ENCODE results near the gene PRRC2A. TPM values are rescaled to one million over a fixed set of nuclear protein-coding genes. Genes with fewer than 3 reads are reported as not detected.

The PRRC2A gene
- polyA plus RNA-seq, 1 donor from 2014 or later, result 39.9 TPM

GRCh38 chr6:31662124-31662723, 41.7 kb downstream of the PRRC2A start:
- H3K9me3 ChIP-seq (ENCODE audit: low read length), result no peaks in the 10 kb centered on the region
- no peaks in the 10 kb centered on the region for H3K9me2 ChIP-seq (ENCODE audit: insufficient read depth, low read length)
- TF ChIP-seq EZH2 (IDR thresholded peaks at IDR 0.05; ENCODE audit: borderline replicate concordance, insufficient read depth, low read length, poor library complexity, severe bottlenecking), result no peak
- no peak for TF ChIP-seq EP300 (conservative IDR thresholded peaks at IDR 0.05; ENCODE audit: poor library complexity, severe bottlenecking)
- no peak for TF ChIP-seq MXI1 (conservative IDR thresholded peaks at IDR 0.05; ENCODE audit: poor library complexity, severe bottlenecking)
- no peak for TF ChIP-seq TAF1 (IDR thresholded peaks at IDR 0.05; ENCODE audit: low read depth)
- TF ChIP-seq CTCF (IDR thresholded peaks at IDR 0.05; ENCODE audit: poor library complexity, severe bottlenecking), result no peak
- TF ChIP-seq, protein P1, sequence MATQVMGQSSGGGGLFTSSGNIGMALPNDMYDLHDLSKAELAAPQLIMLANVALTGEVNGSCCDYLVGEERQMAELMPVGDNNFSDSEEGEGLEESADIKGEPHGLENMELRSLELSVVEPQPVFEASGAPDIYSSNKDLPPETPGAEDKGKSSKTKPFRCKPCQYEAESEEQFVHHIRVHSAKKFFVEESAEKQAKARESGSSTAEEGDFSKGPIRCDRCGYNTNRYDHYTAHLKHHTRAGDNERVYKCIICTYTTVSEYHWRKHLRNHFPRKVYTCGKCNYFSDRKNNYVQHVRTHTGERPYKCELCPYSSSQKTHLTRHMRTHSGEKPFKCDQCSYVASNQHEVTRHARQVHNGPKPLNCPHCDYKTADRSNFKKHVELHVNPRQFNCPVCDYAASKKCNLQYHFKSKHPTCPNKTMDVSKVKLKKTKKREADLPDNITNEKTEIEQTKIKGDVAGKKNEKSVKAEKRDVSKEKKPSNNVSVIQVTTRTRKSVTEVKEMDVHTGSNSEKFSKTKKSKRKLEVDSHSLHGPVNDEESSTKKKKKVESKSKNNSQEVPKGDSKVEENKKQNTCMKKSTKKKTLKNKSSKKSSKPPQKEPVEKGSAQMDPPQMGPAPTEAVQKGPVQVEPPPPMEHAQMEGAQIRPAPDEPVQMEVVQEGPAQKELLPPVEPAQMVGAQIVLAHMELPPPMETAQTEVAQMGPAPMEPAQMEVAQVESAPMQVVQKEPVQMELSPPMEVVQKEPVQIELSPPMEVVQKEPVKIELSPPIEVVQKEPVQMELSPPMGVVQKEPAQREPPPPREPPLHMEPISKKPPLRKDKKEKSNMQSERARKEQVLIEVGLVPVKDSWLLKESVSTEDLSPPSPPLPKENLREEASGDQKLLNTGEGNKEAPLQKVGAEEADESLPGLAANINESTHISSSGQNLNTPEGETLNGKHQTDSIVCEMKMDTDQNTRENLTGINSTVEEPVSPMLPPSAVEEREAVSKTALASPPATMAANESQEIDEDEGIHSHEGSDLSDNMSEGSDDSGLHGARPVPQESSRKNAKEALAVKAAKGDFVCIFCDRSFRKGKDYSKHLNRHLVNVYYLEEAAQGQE (IDR thresholded peaks at IDR 0.05; ENCODE audit: borderline replicate concordance), result no peak
- no peak for TF ChIP-seq SMC3 (conservative IDR thresholded peaks at IDR 0.05; ENCODE audit: poor library complexity)
- TF ChIP-seq POLR2AphosphoS5 (IDR thresholded peaks at IDR 0.05), result no peak
- TF ChIP-seq RAD21 (conservative IDR thresholded peaks at IDR 0.05), result no peak
- H3K79me2 ChIP-seq (replicated peaks; ENCODE audit: insufficient read depth, low read length), result peaks cover 50% of the 10 kb centered on the region
- H3K4me3 ChIP-seq (ENCODE audit: low read length), result no peak overlapping the region
- no peak overlapping the region for H3K9ac ChIP-seq (ENCODE audit: low read length)
- no peak overlapping the region for H2AFZ ChIP-seq (ENCODE audit: low read depth, low read length)
- H3K27me3 ChIP-seq (ENCODE audit: insufficient read depth, low read depth, low read length), result no peaks in the 10 kb centered on the region
- H3K36me3 ChIP-seq (ENCODE audit: insufficient read depth, low read length), result no peaks in the 10 kb centered on the region
- no peak overlapping the region for H3K27ac ChIP-seq (ENCODE audit: low read length)
- H3F3A ChIP-seq (ENCODE audit: insufficient read depth, low read length, poor library complexity, severe bottlenecking), result no peaks in the 10 kb centered on the region
- no peak overlapping the region for H3K4me2 ChIP-seq (ENCODE audit: low read length)
- H4K20me1 ChIP-seq (ENCODE audit: insufficient read depth), result no peaks in the 10 kb centered on the region

GRCh38 chr6:31663126-31663960, 42.8 kb downstream of the PRRC2A start:
- Histone ChIP-seq H4K20me1 (ENCODE audit: insufficient read depth) (no peaks in the 10 kb centered on the region), H3K27me3 (ENCODE audit: insufficient read depth, low read depth, low read length) (no peaks in the 10 kb centered on the region), H3K4me3 (ENCODE audit: low read length) (peak overlapping the region; percentile 88), H3K9ac (ENCODE audit: low read length) (peak overlapping the region; percentile 81), H3F3A (ENCODE audit: insufficient read depth, low read length, poor library complexity, severe bottlenecking) (no peaks in the 10 kb centered on the region), H3K36me3 (ENCODE audit: insufficient read depth, low read length) (no peaks in the 10 kb centered on the region), H2AFZ (ENCODE audit: low read depth, low read length) (no peak overlapping the region), H3K9me2 (ENCODE audit: insufficient read depth, low read length) (no peaks in the 10 kb centered on the region), H3K79me2 (replicated peaks; ENCODE audit: insufficient read depth, low read length) (peaks cover 50% of the 10 kb centered on the region), H3K4me2 (ENCODE audit: low read length) (peak overlapping the region; percentile 68), H3K27ac (ENCODE audit: low read length) (no peak overlapping the region), H3K9me3 (ENCODE audit: low read length) (no peaks in the 10 kb centered on the region)
- TF ChIP-seq TAF1 (IDR thresholded peaks at IDR 0.05; ENCODE audit: low read depth) (no peak), EP300 (conservative IDR thresholded peaks at IDR 0.05; ENCODE audit: poor library complexity, severe bottlenecking) (no peak), POLR2AphosphoS5 (IDR thresholded peaks at IDR 0.05) (no peak)

Measured in neural cell (in vitro differentiated cells).